Gastrocnemius medialis (tissue), 4 donors: ENCODE data around the gene DIPK1A.

Source experiments
- CTCF ChIP-seq, 5 experiments: fragments of 450-650 bp in 3 of 5; fragments of 200-600 bp in 2 of 5; sonication (generic) in 2 of 5; IDR thresholded peaks in 4 of 5; conservative IDR thresholded peaks in 1 of 5; 1 replicate in 4 of 5; 2 replicates in 1 of 5; pipeline ENCODE4 v1.5.1; 2016 to 2019; ENCODE audit warnings: antibody characterized with exemption in 5 of 5, mild to moderate bottlenecking in 3 of 5, moderate library complexity in 3 of 5
- POLR2A ChIP-seq, 2 donors: fragments of 450-650 bp; IDR thresholded peaks; one replicate each; pipeline ENCODE4 v1.6.1; 2017; ENCODE audit warnings: antibody characterized with exemption in 2 of 2, mild to moderate bottlenecking in 2 of 2, moderate library complexity in 2 of 2

DNA sequence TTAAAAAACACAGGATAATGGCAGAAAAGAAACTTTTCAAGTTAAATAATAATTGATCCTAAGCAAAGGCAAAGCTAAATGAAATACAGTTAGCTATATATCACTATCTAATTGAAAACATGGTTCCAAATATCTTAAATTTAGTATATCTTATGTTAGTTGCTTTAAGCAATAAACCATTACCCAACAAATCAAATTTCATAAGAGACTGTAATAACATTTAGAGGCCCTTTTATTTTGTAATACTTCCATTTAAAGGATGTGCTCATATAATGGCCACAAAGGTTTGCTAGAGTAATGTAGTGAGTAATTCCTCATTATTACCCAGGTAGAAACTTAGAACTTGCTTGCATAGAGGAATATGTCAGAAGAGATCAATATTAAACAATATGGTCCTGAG, 97.1 kb downstream of the DIPK1A start:
- TF ChIP-seq CTCF (IDR thresholded peaks at IDR 0.05 in 4 of 5, conservative IDR thresholded peaks at IDR 0.05 in 1 of 5) (no peak), POLR2A (IDR thresholded peaks at IDR 0.05) (no peak)
